Hepatocyte (in vitro differentiated cells): ENCODE measurements around the gene PF4V1.

ENCODE experiments used
- CTCF ChIP-seq: fragments of 200-600 bp; sonication (generic); IDR thresholded peaks from 2 replicates; pipeline ENCODE4 v1.5.1; 2016; ENCODE audit warnings: antibody characterized with exemption, mild to moderate bottlenecking; ENCODE audit not compliant: poor library complexity
- EZH2 ChIP-seq: fragments of 200-600 bp; sonication (generic); IDR thresholded peaks from 2 replicates; pipeline ENCODE4 v1.6.1; 2016; ENCODE audit warnings: antibody characterized with exemption, mild to moderate bottlenecking, borderline replicate concordance

- TF ChIP-seq CTCF (no peak), EZH2 (no peak)
Measured at GRCh38 chr4:73871511-73872310, 18.6 kb downstream of the PF4V1 start.
